WTC11 (cell line): ENCODE results near the gene RHBDL1.

Experiments used
- CBFB ChIP-seq: sonication (generic); formaldehyde crosslinking; IDR thresholded peaks from 2 replicates; pipeline ENCODE4 v1.8.1; 2022; ENCODE audit warnings: mild to moderate bottlenecking, low read depth, missing genetic modification reagents
- CREB1 ChIP-seq: sonication (generic); formaldehyde crosslinking; IDR thresholded peaks from 2 replicates; pipeline ENCODE4 v1.8.0; 2023; ENCODE audit warnings: mild to moderate bottlenecking, missing genetic modification reagents
- NR3C1 ChIP-seq: sonication (generic); formaldehyde crosslinking; conservative IDR thresholded peaks from 2 replicates; pipeline ENCODE4 v1.8.1; 2023; ENCODE audit warnings: low read depth, mild to moderate bottlenecking, missing genetic modification reagents
- SP1 ChIP-seq: sonication (generic); formaldehyde crosslinking; conservative IDR thresholded peaks from 2 replicates; pipeline ENCODE4 v1.8.1; 2022; ENCODE audit warnings: missing genetic modification reagents
- TP53 ChIP-seq: sonication (generic); formaldehyde crosslinking; IDR thresholded peaks from 2 replicates; pipeline ENCODE4 v1.8.1; 2023; ENCODE audit warnings: mild to moderate bottlenecking, missing genetic modification reagents
- ZBTB21 ChIP-seq: sonication (generic); formaldehyde crosslinking; IDR thresholded peaks from 2 replicates; pipeline ENCODE4 v1.8.1; 2023; ENCODE audit warnings: mild to moderate bottlenecking, missing genetic modification reagents, borderline replicate concordance
- ZNF263 ChIP-seq: sonication (generic); formaldehyde crosslinking; IDR thresholded peaks from 2 replicates; pipeline ENCODE4 v1.8.1; 2022; ENCODE audit warnings: low read depth, mild to moderate bottlenecking, moderate library complexity, missing genetic modification reagents
- TF ChIP-seq, protein P1 (sequence below): fragments of 200-600 bp; IDR thresholded peaks from 2 replicates; pipeline ENCODE4 v1.8.0; 2022; ENCODE audit warnings: antibody characterized with exemption
- TF ChIP-seq, protein P2 (sequence below): sonication (generic); formaldehyde crosslinking; IDR thresholded peaks from 2 replicates; pipeline ENCODE4 v1.8.1; 2023; ENCODE audit warnings: mild to moderate bottlenecking, missing genetic modification reagents, moderate library complexity
- TF ChIP-seq, protein P3 (sequence below): sonication (generic); formaldehyde crosslinking; IDR thresholded peaks from 2 replicates; pipeline ENCODE4 v1.8.1; 2023; ENCODE audit warnings: mild to moderate bottlenecking, missing genetic modification reagents, moderate library complexity
- TF ChIP-seq, protein P4 (sequence below): sonication (generic); formaldehyde crosslinking; IDR thresholded peaks from 2 replicates; pipeline ENCODE4 v1.8.1; 2023; ENCODE audit warnings: mild to moderate bottlenecking, missing genetic modification reagents
- TF ChIP-seq, protein P5 (sequence below): sonication (generic); formaldehyde crosslinking; IDR thresholded peaks from 2 replicates; pipeline ENCODE4 v1.8.0; 2023; ENCODE audit warnings: missing genetic modification reagents
- TF ChIP-seq, protein P6 (sequence below): sonication (generic); formaldehyde crosslinking; conservative IDR thresholded peaks from 2 replicates; pipeline ENCODE4 v1.8.1; 2022; ENCODE audit warnings: mild to moderate bottlenecking, missing genetic modification reagents
- TF ChIP-seq, protein P7 (sequence below): sonication (generic); formaldehyde crosslinking; IDR thresholded peaks from 2 replicates; pipeline ENCODE4 v1.8.1; 2022; ENCODE audit warnings: mild to moderate bottlenecking, missing genetic modification reagents, moderate library complexity, borderline replicate concordance

DNA sequence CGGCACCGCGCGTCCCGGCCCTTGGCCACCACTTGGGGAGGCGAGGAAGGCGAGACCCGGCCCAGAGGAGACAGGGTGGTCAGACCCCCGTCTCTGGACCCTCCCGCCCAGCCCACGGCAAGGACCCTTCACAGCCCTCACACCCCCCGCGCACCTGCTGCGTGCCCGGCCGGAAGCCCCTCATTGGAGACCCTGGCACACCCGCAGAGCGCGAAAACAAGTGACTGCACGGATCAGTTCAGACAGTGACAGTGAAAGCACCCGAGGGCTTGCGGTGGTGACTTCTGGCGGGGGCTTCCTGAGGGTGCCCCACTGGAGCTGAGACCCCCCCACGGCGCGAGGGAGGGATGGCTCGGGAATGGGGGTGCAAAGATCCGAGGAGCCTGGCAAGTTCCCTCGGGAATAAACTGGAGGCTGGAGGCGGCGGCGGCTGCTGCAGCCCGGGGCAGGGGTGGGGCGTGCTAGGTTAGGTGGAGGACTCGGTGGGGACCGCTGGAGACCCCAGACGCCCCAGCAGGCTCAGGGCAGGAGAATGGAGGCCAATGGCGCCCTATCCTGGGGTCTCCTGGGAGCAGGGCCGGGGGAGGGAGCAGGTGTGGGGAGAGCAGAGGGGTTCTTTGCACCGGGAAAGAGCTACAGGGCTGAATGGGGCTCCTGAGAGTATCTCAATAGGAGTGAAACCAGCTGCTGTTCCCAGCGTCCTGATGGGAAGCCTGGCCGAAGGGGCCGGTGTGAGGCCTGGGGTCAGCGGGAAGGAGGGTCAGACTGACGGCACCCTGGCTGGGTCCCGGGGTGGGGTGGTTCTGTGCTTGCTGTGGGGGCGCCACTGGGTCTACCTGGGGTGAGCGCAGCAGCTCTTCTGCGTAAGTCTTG, 31.0 kb downstream of the RHBDL1 start:
- no peak for TF ChIP-seq NR3C1 (CRISPR knock-in tag)
- TF ChIP-seq CBFB (CRISPR knock-in tag), result no peak
- TF ChIP-seq, protein P1, sequence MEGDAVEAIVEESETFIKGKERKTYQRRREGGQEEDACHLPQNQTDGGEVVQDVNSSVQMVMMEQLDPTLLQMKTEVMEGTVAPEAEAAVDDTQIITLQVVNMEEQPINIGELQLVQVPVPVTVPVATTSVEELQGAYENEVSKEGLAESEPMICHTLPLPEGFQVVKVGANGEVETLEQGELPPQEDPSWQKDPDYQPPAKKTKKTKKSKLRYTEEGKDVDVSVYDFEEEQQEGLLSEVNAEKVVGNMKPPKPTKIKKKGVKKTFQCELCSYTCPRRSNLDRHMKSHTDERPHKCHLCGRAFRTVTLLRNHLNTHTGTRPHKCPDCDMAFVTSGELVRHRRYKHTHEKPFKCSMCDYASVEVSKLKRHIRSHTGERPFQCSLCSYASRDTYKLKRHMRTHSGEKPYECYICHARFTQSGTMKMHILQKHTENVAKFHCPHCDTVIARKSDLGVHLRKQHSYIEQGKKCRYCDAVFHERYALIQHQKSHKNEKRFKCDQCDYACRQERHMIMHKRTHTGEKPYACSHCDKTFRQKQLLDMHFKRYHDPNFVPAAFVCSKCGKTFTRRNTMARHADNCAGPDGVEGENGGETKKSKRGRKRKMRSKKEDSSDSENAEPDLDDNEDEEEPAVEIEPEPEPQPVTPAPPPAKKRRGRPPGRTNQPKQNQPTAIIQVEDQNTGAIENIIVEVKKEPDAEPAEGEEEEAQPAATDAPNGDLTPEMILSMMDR, result no peak
- TF ChIP-seq ZBTB21 (CRISPR knock-in tag), result no peak
- TF ChIP-seq, protein P2, sequence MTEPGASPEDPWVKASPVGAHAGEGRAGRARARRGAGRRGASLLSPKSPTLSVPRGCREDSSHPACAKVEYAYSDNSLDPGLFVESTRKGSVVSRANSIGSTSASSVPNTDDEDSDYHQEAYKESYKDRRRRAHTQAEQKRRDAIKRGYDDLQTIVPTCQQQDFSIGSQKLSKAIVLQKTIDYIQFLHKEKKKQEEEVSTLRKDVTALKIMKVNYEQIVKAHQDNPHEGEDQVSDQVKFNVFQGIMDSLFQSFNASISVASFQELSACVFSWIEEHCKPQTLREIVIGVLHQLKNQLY (CRISPR knock-in tag), result no peak
- TF ChIP-seq, protein P3, sequence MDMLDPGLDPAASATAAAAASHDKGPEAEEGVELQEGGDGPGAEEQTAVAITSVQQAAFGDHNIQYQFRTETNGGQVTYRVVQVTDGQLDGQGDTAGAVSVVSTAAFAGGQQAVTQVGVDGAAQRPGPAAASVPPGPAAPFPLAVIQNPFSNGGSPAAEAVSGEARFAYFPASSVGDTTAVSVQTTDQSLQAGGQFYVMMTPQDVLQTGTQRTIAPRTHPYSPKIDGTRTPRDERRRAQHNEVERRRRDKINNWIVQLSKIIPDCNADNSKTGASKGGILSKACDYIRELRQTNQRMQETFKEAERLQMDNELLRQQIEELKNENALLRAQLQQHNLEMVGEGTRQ, result no peak
- TF ChIP-seq, protein P4, sequence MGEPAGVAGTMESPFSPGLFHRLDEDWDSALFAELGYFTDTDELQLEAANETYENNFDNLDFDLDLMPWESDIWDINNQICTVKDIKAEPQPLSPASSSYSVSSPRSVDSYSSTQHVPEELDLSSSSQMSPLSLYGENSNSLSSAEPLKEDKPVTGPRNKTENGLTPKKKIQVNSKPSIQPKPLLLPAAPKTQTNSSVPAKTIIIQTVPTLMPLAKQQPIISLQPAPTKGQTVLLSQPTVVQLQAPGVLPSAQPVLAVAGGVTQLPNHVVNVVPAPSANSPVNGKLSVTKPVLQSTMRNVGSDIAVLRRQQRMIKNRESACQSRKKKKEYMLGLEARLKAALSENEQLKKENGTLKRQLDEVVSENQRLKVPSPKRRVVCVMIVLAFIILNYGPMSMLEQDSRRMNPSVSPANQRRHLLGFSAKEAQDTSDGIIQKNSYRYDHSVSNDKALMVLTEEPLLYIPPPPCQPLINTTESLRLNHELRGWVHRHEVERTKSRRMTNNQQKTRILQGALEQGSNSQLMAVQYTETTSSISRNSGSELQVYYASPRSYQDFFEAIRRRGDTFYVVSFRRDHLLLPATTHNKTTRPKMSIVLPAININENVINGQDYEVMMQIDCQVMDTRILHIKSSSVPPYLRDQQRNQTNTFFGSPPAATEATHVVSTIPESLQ, result no peak
- TF ChIP-seq CREB1 (CRISPR knock-in tag), result no peak
- TF ChIP-seq SP1 (CRISPR knock-in tag), result no peak
- TF ChIP-seq ZNF263 (CRISPR knock-in tag), result no peak; the same call in 1 of the 2 replicates
- TF ChIP-seq, protein P5, sequence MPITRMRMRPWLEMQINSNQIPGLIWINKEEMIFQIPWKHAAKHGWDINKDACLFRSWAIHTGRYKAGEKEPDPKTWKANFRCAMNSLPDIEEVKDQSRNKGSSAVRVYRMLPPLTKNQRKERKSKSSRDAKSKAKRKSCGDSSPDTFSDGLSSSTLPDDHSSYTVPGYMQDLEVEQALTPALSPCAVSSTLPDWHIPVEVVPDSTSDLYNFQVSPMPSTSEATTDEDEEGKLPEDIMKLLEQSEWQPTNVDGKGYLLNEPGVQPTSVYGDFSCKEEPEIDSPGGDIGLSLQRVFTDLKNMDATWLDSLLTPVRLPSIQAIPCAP, result no peak
- no peak for TF ChIP-seq TP53
- TF ChIP-seq, protein P6, sequence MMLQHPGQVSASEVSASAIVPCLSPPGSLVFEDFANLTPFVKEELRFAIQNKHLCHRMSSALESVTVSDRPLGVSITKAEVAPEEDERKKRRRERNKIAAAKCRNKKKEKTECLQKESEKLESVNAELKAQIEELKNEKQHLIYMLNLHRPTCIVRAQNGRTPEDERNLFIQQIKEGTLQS (CRISPR knock-in tag), result no peak
- TF ChIP-seq, protein P7, sequence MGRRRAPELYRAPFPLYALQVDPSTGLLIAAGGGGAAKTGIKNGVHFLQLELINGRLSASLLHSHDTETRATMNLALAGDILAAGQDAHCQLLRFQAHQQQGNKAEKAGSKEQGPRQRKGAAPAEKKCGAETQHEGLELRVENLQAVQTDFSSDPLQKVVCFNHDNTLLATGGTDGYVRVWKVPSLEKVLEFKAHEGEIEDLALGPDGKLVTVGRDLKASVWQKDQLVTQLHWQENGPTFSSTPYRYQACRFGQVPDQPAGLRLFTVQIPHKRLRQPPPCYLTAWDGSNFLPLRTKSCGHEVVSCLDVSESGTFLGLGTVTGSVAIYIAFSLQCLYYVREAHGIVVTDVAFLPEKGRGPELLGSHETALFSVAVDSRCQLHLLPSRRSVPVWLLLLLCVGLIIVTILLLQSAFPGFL (CRISPR knock-in tag), result no peak
